ENCODE measurements around the gene NCOA3.

NCOA3 gene

GRCh38 chr20:47673671-47673955, 171.9 kb downstream of the NCOA3 start:
- Histone ChIP-seq H2AK5ac (ENCODE audit: low read length, severe bottlenecking) (no peak overlapping the region), H4K91ac (ENCODE audit: low read length) (no peak overlapping the region), H2BK15ac (ENCODE audit: low read depth, poor library complexity, severe bottlenecking) (no peak overlapping the region), H3K27me3 (ENCODE audit: control insufficient read depth in 1 of 2, insufficient read depth in 1 of 2, low read length in 2 of 2) (no peaks in the 10 kb centered on the region), H4K8ac (ENCODE audit: low read length) (no peak overlapping the region), H3K9ac (ENCODE audit: low read length) (no peak overlapping the region), H3K4me3 (ENCODE audit: insufficient read depth in 1 of 2, low read depth in 1 of 2, low read length in 2 of 2) (no peak overlapping the region), H2BK5ac (ENCODE audit: low read depth, low read length, poor library complexity, severe bottlenecking) (no peak overlapping the region), H3K14ac (ENCODE audit: low read length in 2 of 2) (no peak overlapping the region), H3K79me1 (replicated peaks; ENCODE audit: low read length, poor library complexity, severe bottlenecking) (no peaks in the 10 kb centered on the region), H2BK12ac (ENCODE audit: low read length in 2 of 2) (no peak overlapping the region), H2BK120ac (ENCODE audit: low read depth, low read length) (no peak overlapping the region), H3K23ac (ENCODE audit: low read length in 2 of 2) (no peak overlapping the region), H3K36me3 (ENCODE audit: control insufficient read depth in 1 of 2, insufficient read depth in 2 of 2, low read depth in 1 of 2, low read length in 2 of 2) (peaks cover 0 to 46% of the 10 kb centered on the region in 2 experiments), H3K4ac (ENCODE audit: low read depth in 1 of 2, low read length in 2 of 2) (no peak overlapping the region), H3K4me1 (ENCODE audit: control insufficient read depth, insufficient read depth, low read depth, low read length) (peaks cover 2% of the 10 kb centered on the region), H3K18ac (ENCODE audit: low read depth in 1 of 2, low read length in 2 of 2) (no peak overlapping the region), H2AFZ (ENCODE audit: low read depth, low read length) (no peak overlapping the region), H3K9me3 (ENCODE audit: control insufficient read depth, low read length) (no peaks in the 10 kb centered on the region), H3K4me2 (ENCODE audit: low read length, poor library complexity, severe bottlenecking) (no peak overlapping the region), H3K27ac (ENCODE audit: low read length, poor library complexity, severe bottlenecking) (no peak overlapping the region)
- 95% methylated on average over 6 of the region's 6 CpGs for WGBS
- DNase-seq = no peak

DNA sequence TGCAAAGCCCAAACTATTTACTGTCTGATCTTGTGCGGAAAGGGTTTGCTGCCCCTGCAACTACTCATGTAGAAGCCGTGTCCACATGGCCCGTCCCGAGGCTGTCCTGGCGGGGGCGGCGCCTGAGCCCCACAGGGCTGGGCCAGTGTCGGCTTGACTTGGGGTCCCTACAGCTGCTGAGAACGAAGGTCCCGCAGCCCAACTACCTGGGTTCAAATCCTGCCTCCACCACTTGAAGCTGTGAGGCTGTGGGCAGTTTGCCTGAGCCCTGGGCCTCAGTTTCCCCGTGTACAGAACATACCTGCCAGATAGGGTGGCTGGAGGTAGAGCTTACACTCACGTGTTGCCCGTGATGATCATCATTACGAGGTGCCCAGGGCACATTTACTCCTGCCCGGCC, 172.5 kb downstream of the NCOA3 start:
- H3K4me1 ChIP-seq (ENCODE audit: control insufficient read depth, insufficient read depth, low read depth, low read length) = peaks cover 2% of the 10 kb centered on the region
- H3K4ac ChIP-seq (ENCODE audit: low read depth in 1 of 2, low read length in 2 of 2) = no peak overlapping the region
- no peak overlapping the region for H4K91ac ChIP-seq (ENCODE audit: low read length)
- no peak overlapping the region for H3K27ac ChIP-seq (ENCODE audit: low read length, poor library complexity, severe bottlenecking)
- no peaks in the 10 kb centered on the region for H3K79me1 ChIP-seq (replicated peaks; ENCODE audit: low read length, poor library complexity, severe bottlenecking)
- no peak overlapping the region for H2BK5ac ChIP-seq (ENCODE audit: low read depth, low read length, poor library complexity, severe bottlenecking)
- 94% methylated on average over 15 of the region's 15 CpGs for WGBS
- DNase-seq = no peak
- H2BK15ac ChIP-seq (ENCODE audit: low read depth, poor library complexity, severe bottlenecking) = no peak overlapping the region
- no peak overlapping the region for H3K4me2 ChIP-seq (ENCODE audit: low read length, poor library complexity, severe bottlenecking)
- no peaks in the 10 kb centered on the region for H3K27me3 ChIP-seq (ENCODE audit: control insufficient read depth in 1 of 2, insufficient read depth in 1 of 2, low read length in 2 of 2)
- no peak overlapping the region for H2AK5ac ChIP-seq (ENCODE audit: low read length, severe bottlenecking)
- H3K14ac ChIP-seq (ENCODE audit: low read length in 2 of 2) = no peak overlapping the region
- H3K36me3 ChIP-seq (ENCODE audit: control insufficient read depth in 1 of 2, insufficient read depth in 2 of 2, low read depth in 1 of 2, low read length in 2 of 2) = peaks cover 0 to 45% of the 10 kb centered on the region in 2 experiments
- no peak overlapping the region for H4K8ac ChIP-seq (ENCODE audit: low read length)
- no peak overlapping the region for H3K9ac ChIP-seq (ENCODE audit: low read length)
- no peak overlapping the region for H2AFZ ChIP-seq (ENCODE audit: low read depth, low read length)
- no peak overlapping the region for H3K4me3 ChIP-seq (ENCODE audit: insufficient read depth in 1 of 2, low read depth in 1 of 2, low read length in 2 of 2)
- H3K23ac ChIP-seq (ENCODE audit: low read length in 2 of 2) = no peak overlapping the region
- no peak overlapping the region for H3K18ac ChIP-seq (ENCODE audit: low read depth in 1 of 2, low read length in 2 of 2)
- no peak overlapping the region for H2BK120ac ChIP-seq (ENCODE audit: low read depth, low read length)
- H2BK12ac ChIP-seq (ENCODE audit: low read length in 2 of 2) = no peak overlapping the region
- H3K9me3 ChIP-seq (ENCODE audit: control insufficient read depth, low read length) = no peaks in the 10 kb centered on the region

GRCh38 chr20:47674686-47675085, 173.0 kb downstream of the NCOA3 start:
- peaks cover 2% of the 10 kb centered on the region for H3K4me1 ChIP-seq (ENCODE audit: control insufficient read depth, insufficient read depth, low read depth, low read length)
- H2BK12ac ChIP-seq (ENCODE audit: low read length in 2 of 2) = no peak overlapping the region
- H4K91ac ChIP-seq (ENCODE audit: low read length) = no peak overlapping the region
- H2BK120ac ChIP-seq (ENCODE audit: low read depth, low read length) = no peak overlapping the region
- H2AFZ ChIP-seq (ENCODE audit: low read depth, low read length) = no peak overlapping the region
- no peak overlapping the region for H2AK5ac ChIP-seq (ENCODE audit: low read length, severe bottlenecking)
- no peak overlapping the region for H3K18ac ChIP-seq (ENCODE audit: low read depth in 1 of 2, low read length in 2 of 2)
- no peak overlapping the region for H3K4me3 ChIP-seq (ENCODE audit: insufficient read depth in 1 of 2, low read depth in 1 of 2, low read length in 2 of 2)
- no peaks in the 10 kb centered on the region for H3K9me3 ChIP-seq (ENCODE audit: control insufficient read depth, low read length)
- WGBS = 94% methylated on average over 14 of the region's 14 CpGs
- H3K79me1 ChIP-seq (replicated peaks; ENCODE audit: low read length, poor library complexity, severe bottlenecking) = no peaks in the 10 kb centered on the region
- H3K4ac ChIP-seq (ENCODE audit: low read depth in 1 of 2, low read length in 2 of 2) = no peak overlapping the region
- DNase-seq = no peak
- no peaks in the 10 kb centered on the region for H3K27me3 ChIP-seq (ENCODE audit: control insufficient read depth in 1 of 2, insufficient read depth in 1 of 2, low read length in 2 of 2)
- peaks cover 0 to 46% of the 10 kb centered on the region in 2 experiments for H3K36me3 ChIP-seq (ENCODE audit: control insufficient read depth in 1 of 2, insufficient read depth in 2 of 2, low read depth in 1 of 2, low read length in 2 of 2)
- no peak overlapping the region for H3K23ac ChIP-seq (ENCODE audit: low read length in 2 of 2)
- H3K14ac ChIP-seq (ENCODE audit: low read length in 2 of 2) = no peak overlapping the region
- H4K8ac ChIP-seq (ENCODE audit: low read length) = no peak overlapping the region
- no peak overlapping the region for H3K9ac ChIP-seq (ENCODE audit: low read length)
- no peak overlapping the region for H2BK15ac ChIP-seq (ENCODE audit: low read depth, poor library complexity, severe bottlenecking)
- H3K4me2 ChIP-seq (ENCODE audit: low read length, poor library complexity, severe bottlenecking) = no peak overlapping the region
- no peak overlapping the region for H2BK5ac ChIP-seq (ENCODE audit: low read depth, low read length, poor library complexity, severe bottlenecking)
- no peak overlapping the region for H3K27ac ChIP-seq (ENCODE audit: low read length, poor library complexity, severe bottlenecking)

DNA sequence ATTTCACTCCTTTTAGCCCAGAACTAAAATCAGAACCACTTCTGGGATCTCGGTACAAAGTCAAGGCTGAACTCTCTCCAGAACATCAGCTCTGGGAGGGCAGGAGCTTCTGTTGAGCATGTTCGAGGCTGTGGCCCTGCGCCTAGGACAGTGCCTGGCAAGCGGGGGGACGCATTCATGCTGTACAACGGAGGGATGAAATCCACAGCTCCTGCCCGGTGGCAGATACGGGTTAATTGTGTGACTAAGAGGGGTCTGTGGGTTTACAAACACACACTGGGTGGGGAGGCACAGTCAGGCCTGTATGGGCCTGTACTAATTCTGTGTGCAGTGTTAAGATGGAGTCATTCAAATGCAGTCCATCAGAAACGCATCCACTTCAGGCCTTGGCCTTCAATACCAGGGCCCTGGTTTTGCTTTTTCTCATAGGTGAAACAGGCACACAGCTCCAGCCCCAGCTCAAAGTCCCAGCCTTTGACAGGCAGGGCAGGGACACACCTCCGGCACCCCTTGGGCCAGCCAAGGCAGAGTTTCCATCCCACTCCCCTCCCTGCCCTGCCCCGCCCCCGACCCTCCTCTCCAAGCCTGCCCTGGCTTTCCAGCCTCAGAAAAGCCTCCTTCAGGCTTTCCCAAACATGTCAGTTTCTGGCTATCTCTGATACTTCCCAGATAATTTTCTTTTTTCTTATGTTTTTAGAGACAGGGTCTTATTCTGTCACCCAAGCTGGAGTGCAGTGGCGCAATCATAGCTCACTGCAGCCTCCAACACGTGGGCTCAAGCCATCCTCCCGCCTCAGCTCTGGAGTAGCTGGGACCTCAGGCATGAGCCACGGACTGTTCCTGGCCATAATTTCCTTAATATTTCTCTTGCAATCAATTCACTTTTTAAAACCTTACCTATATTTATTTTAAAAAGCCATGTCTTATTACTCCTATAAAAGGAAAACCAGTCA, 173.8 kb downstream of the NCOA3 start:
- Histone ChIP-seq H3K27ac (ENCODE audit: low read length, poor library complexity, severe bottlenecking) (no peak overlapping the region), H3K4ac (ENCODE audit: low read depth in 1 of 2, low read length in 2 of 2) (no peak overlapping the region), H2BK120ac (ENCODE audit: low read depth, low read length) (no peak overlapping the region), H4K91ac (ENCODE audit: low read length) (no peak overlapping the region), H2AK5ac (ENCODE audit: low read length, severe bottlenecking) (no peak overlapping the region), H3K9me3 (ENCODE audit: control insufficient read depth, low read length) (no peaks in the 10 kb centered on the region), H3K18ac (ENCODE audit: low read depth in 1 of 2, low read length in 2 of 2) (no peak overlapping the region), H4K8ac (ENCODE audit: low read length) (no peak overlapping the region), H3K14ac (ENCODE audit: low read length in 2 of 2) (no peak overlapping the region), H3K27me3 (ENCODE audit: control insufficient read depth in 1 of 2, insufficient read depth in 1 of 2, low read length in 2 of 2) (no peaks in the 10 kb centered on the region), H3K4me3 (ENCODE audit: insufficient read depth in 1 of 2, low read depth in 1 of 2, low read length in 2 of 2) (no peak overlapping the region), H3K23ac (ENCODE audit: low read length in 2 of 2) (no peak overlapping the region), H3K4me1 (ENCODE audit: control insufficient read depth, insufficient read depth, low read depth, low read length) (peaks cover 2% of the 10 kb centered on the region), H2BK5ac (ENCODE audit: low read depth, low read length, poor library complexity, severe bottlenecking) (no peak overlapping the region), H3K36me3 (ENCODE audit: control insufficient read depth in 1 of 2, insufficient read depth in 2 of 2, low read depth in 1 of 2, low read length in 2 of 2) (peaks cover 0 to 49% of the 10 kb centered on the region in 2 experiments), H3K79me1 (replicated peaks; ENCODE audit: low read length, poor library complexity, severe bottlenecking) (no peaks in the 10 kb centered on the region), H2BK15ac (ENCODE audit: low read depth, poor library complexity, severe bottlenecking) (no peak overlapping the region), H2AFZ (ENCODE audit: low read depth, low read length) (no peak overlapping the region), H3K4me2 (ENCODE audit: low read length, poor library complexity, severe bottlenecking) (no peak overlapping the region), H2BK12ac (ENCODE audit: low read length in 2 of 2) (no peak overlapping the region), H3K9ac (ENCODE audit: low read length) (no peak overlapping the region)
- 88% methylated on average over 16 of the region's 16 CpGs for WGBS
- DNase-seq = no peak

All from mesenchymal stem cell (in vitro differentiated cells and primary cell).